Neural progenitor cell (in vitro differentiated cells): ENCODE measurements around the gene FIP1L1.

Experiments used
- CTCF ChIP-seq: fragments of 200-600 bp; sonication (generic); IDR thresholded peaks from 2 replicates; pipeline ENCODE4 v1.5.1; 2017; ENCODE audit warnings: antibody characterized with exemption, mild to moderate bottlenecking
- EZH2 ChIP-seq: fragments of 200-600 bp; sonication (generic); IDR thresholded peaks from 2 replicates; pipeline ENCODE4 v1.6.1; 2017; ENCODE audit warnings: antibody characterized with exemption, mild to moderate bottlenecking, moderate library complexity

GRCh38 chr4:53477038-53477565, 99.7 kb downstream of the FIP1L1 start:
- TF ChIP-seq CTCF = no peak
- TF ChIP-seq EZH2 = no peak
